ENCODE measurements around the gene CST9. TPM values are rescaled to one million over a fixed set of nuclear protein-coding genes. Genes with fewer than 3 reads are reported as not detected.

CST9 gene
- total and polyA plus RNA-seq, 2 of the 13 experiments (the other 11 are each of a cell fraction or from before 2014, with no cell fraction given), result 0.07 TPM; not detected in 1

DNA sequence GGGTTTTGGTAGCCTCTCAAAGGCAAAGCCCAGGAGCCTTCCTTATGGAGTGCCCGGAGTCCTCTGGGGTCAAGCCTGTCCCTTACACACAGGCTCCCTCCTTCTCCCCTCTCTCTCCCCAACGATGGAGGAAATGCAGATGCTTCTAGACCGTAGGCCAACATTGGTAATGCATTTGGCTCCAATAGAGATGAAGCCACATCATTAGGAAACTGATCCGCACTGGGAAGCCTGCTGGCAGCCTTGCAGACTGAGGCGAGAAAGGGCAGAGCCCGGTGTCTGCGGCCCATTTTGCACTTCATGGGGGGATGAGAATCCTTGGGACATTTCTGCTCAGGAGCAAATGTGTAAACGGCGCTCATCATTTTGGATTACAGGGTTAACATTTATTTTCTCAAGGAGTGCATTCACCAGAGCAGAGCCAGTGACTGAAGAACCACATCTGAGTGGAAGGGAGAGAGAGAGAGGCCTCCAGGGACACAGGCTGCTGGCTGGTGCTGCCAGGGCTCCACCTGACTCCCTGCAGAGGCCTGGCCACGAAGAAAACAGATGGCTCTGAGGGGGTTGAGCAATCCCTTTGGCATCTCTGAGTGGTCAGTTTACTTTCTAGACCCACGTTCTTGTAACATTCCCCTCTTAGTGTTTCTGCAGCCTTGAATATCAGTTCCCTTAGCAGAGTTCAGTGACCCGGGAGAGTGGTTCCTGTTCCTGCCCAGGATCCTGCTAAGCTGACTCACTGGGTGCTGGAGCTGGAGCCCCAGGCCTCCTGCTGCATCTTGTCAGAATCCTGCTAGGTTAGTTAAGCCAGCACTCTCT is 36.4 kb upstream of the CST9 start (continued):
- TF ChIP-seq, protein P1, sequence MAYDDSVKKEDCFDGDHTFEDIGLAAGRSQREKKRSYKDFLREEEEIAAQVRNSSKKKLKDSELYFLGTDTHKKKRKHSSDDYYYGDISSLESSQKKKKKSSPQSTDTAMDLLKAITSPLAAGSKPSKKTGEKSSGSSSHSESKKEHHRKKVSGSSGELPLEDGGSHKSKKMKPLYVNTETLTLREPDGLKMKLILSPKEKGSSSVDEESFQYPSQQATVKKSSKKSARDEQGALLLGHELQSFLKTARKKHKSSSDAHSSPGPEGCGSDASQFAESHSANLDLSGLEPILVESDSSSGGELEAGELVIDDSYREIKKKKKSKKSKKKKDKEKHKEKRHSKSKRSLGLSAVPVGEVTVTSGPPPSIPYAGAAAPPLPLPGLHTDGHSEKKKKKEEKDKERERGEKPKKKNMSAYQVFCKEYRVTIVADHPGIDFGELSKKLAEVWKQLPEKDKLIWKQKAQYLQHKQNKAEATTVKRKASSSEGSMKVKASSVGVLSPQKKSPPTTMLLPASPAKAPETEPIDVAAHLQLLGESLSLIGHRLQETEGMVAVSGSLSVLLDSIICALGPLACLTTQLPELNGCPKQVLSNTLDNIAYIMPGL (CRISPR knock-in tag; IDR thresholded peaks at IDR 0.05; ENCODE audit: borderline replicate concordance in 1 of 2, low read depth in 1 of 2), result no peak
- TF ChIP-seq ZNF431 (CRISPR knock-in tag; IDR thresholded peaks at IDR 0.05; ENCODE audit: borderline replicate concordance, low read depth) (no peak), HNRNPUL1 (IDR thresholded peaks at IDR 0.05; ENCODE audit: low read depth, low read length) (no peak), MXI1 (IDR thresholded peaks at IDR 0.05; ENCODE audit: borderline replicate concordance, low read depth, low read length) (0 out of 3 replicates have a peak, but pooled peaks have one; percentile 17), SMYD3 (CRISPR knock-in tag; IDR thresholded peaks at IDR 0.05) (no peak), ZNF251 (CRISPR knock-in tag; IDR thresholded peaks at IDR 0.05) (no peak), KLF16 (CRISPR knock-in tag; IDR thresholded peaks at IDR 0.05) (peak in 1 of 2 experiments; percentile 41; a peak in 1 of 4 replicates), HNF4G (IDR thresholded peaks at IDR 0.05; ENCODE audit: borderline replicate concordance, low read depth, low read length) (no peak), HNF4G (CRISPR knock-in tag; IDR thresholded peaks at IDR 0.05; ENCODE audit: borderline replicate concordance, low read depth) (no peak), SIN3A (IDR thresholded peaks at IDR 0.05; ENCODE audit: borderline replicate concordance, low read depth, low read length) (no peak), FOXA1 (IDR thresholded peaks at IDR 0.05) (no peak), FOXA1 (CRISPR knock-in tag; IDR thresholded peaks at IDR 0.05) (no peak), ZNF510 (CRISPR knock-in tag; IDR thresholded peaks at IDR 0.05; ENCODE audit: low read depth) (no peak), ZNF446 (CRISPR knock-in tag; IDR thresholded peaks at IDR 0.05) (0 out of 2 replicates have a peak, but pooled peaks have one; percentile 10), ZNF230 (CRISPR knock-in tag; IDR thresholded peaks at IDR 0.05) (0 out of 2 replicates have a peak, but pooled peaks have one; percentile 21), ARNT (IDR thresholded peaks at IDR 0.05) (no peak), MEIS2 (CRISPR knock-in tag; IDR thresholded peaks at IDR 0.05) (0 out of 2 replicates have a peak, but pooled peaks have one; percentile 25), KDM3A (CRISPR knock-in tag; IDR thresholded peaks at IDR 0.05; ENCODE audit: low read depth) (no peak), POLR2A (IDR thresholded peaks at IDR 0.05; ENCODE audit: insufficient read depth in 1 of 2, low read depth in 2 of 2, low read length in 2 of 2) (no peak), TEAD3 (CRISPR knock-in tag; optimal IDR thresholded peaks at IDR 0.05; ENCODE audit: borderline replicate concordance) (peak; percentile 47), ZNF619 (CRISPR knock-in tag; IDR thresholded peaks at IDR 0.05) (0 out of 2 replicates have a peak, but pooled peaks have one; percentile 20), NR1H2 (CRISPR knock-in tag; IDR thresholded peaks at IDR 0.05; ENCODE audit: borderline replicate concordance, low read depth) (no peak)
- TF ChIP-seq, protein P2, sequence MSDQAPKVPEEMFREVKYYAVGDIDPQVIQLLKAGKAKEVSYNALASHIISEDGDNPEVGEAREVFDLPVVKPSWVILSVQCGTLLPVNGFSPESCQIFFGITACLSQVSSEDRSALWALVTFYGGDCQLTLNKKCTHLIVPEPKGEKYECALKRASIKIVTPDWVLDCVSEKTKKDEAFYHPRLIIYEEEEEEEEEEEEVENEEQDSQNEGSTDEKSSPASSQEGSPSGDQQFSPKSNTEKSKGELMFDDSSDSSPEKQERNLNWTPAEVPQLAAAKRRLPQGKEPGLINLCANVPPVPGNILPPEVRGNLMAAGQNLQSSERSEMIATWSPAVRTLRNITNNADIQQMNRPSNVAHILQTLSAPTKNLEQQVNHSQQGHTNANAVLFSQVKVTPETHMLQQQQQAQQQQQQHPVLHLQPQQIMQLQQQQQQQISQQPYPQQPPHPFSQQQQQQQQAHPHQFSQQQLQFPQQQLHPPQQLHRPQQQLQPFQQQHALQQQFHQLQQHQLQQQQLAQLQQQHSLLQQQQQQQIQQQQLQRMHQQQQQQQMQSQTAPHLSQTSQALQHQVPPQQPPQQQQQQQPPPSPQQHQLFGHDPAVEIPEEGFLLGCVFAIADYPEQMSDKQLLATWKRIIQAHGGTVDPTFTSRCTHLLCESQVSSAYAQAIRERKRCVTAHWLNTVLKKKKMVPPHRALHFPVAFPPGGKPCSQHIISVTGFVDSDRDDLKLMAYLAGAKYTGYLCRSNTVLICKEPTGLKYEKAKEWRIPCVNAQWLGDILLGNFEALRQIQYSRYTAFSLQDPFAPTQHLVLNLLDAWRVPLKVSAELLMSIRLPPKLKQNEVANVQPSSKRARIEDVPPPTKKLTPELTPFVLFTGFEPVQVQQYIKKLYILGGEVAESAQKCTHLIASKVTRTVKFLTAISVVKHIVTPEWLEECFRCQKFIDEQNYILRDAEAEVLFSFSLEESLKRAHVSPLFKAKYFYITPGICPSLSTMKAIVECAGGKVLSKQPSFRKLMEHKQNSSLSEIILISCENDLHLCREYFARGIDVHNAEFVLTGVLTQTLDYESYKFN (CRISPR knock-in tag; conservative IDR thresholded peaks at IDR 0.05), result no peak
- TF ChIP-seq, protein P3, sequence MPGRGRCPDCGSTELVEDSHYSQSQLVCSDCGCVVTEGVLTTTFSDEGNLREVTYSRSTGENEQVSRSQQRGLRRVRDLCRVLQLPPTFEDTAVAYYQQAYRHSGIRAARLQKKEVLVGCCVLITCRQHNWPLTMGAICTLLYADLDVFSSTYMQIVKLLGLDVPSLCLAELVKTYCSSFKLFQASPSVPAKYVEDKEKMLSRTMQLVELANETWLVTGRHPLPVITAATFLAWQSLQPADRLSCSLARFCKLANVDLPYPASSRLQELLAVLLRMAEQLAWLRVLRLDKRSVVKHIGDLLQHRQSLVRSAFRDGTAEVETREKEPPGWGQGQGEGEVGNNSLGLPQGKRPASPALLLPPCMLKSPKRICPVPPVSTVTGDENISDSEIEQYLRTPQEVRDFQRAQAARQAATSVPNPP (CRISPR knock-in tag; IDR thresholded peaks at IDR 0.05), result no peak

Measured in HepG2 (cell line).